RWPE1 (cell line): ENCODE data around the gene USP35.

ENCODE experiments used
- CTCF ChIA-PET: fragments of 350-600 bp; sonication (Branson Sonifier 250); formaldehyde crosslinking; extraction: SDS; loops from one replicate; lab custom pipeline; 2021; lab: Yijun Ruan, JAX
- POLR2A ChIA-PET: fragments of 400-600 bp; formaldehyde crosslinking; extraction: SDS; loops from one replicate; lab custom pipeline; 2020; ENCODE audit warnings: antibody characterized with exemption; ENCODE audit not compliant: low non-redundant PET; lab: Yijun Ruan, JAX
- DNase-seq: peaks from one replicate; pipeline ENCODE4 v3.0.0; 2012; ENCODE audit warnings: low spot score
- H3K27ac ChIP-seq: fragments of 450-650 bp; 2 replicates; pipeline ENCODE4 v1.5.1; 2017
- TF ChIP-seq, protein P1 (sequence below): fragments of 450-650 bp; conservative IDR thresholded peaks from 2 replicates; pipeline ENCODE4 v1.5.1; 2017; ENCODE audit warnings: low read depth, mild to moderate bottlenecking

USP35 gene, protein sequence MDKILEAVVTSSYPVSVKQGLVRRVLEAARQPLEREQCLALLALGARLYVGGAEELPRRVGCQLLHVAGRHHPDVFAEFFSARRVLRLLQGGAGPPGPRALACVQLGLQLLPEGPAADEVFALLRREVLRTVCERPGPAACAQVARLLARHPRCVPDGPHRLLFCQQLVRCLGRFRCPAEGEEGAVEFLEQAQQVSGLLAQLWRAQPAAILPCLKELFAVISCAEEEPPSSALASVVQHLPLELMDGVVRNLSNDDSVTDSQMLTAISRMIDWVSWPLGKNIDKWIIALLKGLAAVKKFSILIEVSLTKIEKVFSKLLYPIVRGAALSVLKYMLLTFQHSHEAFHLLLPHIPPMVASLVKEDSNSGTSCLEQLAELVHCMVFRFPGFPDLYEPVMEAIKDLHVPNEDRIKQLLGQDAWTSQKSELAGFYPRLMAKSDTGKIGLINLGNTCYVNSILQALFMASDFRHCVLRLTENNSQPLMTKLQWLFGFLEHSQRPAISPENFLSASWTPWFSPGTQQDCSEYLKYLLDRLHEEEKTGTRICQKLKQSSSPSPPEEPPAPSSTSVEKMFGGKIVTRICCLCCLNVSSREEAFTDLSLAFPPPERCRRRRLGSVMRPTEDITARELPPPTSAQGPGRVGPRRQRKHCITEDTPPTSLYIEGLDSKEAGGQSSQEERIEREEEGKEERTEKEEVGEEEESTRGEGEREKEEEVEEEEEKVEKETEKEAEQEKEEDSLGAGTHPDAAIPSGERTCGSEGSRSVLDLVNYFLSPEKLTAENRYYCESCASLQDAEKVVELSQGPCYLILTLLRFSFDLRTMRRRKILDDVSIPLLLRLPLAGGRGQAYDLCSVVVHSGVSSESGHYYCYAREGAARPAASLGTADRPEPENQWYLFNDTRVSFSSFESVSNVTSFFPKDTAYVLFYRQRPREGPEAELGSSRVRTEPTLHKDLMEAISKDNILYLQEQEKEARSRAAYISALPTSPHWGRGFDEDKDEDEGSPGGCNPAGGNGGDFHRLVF

DNA sequence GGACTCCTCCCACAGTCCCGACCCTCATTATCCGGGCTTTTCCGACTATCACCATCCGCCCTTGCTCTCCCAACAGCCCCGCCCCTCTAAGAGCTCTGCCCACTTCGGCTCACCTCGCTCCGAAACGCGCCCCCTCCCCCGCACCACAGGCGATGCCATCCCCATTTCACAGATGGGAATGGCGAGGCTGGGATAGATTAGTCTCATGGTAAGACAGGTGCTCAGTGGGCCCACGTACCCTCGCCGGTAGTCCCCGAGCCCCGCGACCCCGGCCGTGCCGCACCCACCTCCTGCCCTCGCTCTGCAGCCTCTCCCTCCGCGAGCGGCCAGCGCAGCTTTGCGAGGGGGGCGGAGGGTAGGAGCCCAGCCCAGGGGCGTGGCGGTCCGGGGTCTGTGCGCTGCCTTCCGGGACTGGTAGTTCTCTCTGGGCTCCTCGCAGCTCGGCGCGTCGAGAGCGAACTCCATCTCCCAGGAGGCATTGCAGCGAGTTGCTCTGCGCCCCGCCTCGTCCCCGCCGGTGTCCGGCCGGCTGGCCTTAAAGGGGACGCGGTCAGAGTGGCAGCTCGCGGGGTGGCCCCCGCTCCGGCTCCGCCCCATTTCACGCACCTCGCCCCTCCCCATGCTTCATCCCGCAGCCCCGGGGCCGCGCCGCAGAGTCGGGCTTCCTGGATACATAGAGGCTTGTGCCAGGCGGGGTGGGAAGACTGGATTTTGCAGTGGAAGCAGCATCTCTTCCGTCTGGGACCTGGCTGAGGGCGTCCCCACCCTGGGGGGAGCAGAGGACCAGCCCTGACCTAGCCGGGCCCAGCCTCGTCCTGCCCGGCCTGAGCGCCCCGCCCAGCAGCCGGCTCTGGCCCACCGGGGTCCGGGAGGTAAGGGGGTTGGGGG is at the start of gene USP35, which contains the start of gene KCTD21:
Gene USP35, plus strand, starts transcription at position 634 of the 888 bp plus-strand sequence. CDS start 7,327 bp downstream, outside the sequence.
Gene KCTD21, minus strand, starts transcription at position 341 of the 888 bp plus-strand sequence. CDS start 14,072 bp downstream, outside the sequence.
- ChIA-PET POLR2A (interaction anchor here (0.6 kb wide), 1 partner anchor 230 kb away, joined by 3 read pairs; no protein-coding TSS in a partner anchor), CTCF (interaction anchor here (0.5 to 0.7 kb wide), 3 partner anchors 31 to 178 kb away, joined by 3 to 4 read pairs (median 3); no protein-coding TSS in a partner anchor)
- H3K27ac ChIP-seq = peak within 1 kb of the TSS; percentile 72
- TF ChIP-seq, protein P1, sequence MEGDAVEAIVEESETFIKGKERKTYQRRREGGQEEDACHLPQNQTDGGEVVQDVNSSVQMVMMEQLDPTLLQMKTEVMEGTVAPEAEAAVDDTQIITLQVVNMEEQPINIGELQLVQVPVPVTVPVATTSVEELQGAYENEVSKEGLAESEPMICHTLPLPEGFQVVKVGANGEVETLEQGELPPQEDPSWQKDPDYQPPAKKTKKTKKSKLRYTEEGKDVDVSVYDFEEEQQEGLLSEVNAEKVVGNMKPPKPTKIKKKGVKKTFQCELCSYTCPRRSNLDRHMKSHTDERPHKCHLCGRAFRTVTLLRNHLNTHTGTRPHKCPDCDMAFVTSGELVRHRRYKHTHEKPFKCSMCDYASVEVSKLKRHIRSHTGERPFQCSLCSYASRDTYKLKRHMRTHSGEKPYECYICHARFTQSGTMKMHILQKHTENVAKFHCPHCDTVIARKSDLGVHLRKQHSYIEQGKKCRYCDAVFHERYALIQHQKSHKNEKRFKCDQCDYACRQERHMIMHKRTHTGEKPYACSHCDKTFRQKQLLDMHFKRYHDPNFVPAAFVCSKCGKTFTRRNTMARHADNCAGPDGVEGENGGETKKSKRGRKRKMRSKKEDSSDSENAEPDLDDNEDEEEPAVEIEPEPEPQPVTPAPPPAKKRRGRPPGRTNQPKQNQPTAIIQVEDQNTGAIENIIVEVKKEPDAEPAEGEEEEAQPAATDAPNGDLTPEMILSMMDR = no peak
- DNase-seq = peak; percentile 97

DNA sequence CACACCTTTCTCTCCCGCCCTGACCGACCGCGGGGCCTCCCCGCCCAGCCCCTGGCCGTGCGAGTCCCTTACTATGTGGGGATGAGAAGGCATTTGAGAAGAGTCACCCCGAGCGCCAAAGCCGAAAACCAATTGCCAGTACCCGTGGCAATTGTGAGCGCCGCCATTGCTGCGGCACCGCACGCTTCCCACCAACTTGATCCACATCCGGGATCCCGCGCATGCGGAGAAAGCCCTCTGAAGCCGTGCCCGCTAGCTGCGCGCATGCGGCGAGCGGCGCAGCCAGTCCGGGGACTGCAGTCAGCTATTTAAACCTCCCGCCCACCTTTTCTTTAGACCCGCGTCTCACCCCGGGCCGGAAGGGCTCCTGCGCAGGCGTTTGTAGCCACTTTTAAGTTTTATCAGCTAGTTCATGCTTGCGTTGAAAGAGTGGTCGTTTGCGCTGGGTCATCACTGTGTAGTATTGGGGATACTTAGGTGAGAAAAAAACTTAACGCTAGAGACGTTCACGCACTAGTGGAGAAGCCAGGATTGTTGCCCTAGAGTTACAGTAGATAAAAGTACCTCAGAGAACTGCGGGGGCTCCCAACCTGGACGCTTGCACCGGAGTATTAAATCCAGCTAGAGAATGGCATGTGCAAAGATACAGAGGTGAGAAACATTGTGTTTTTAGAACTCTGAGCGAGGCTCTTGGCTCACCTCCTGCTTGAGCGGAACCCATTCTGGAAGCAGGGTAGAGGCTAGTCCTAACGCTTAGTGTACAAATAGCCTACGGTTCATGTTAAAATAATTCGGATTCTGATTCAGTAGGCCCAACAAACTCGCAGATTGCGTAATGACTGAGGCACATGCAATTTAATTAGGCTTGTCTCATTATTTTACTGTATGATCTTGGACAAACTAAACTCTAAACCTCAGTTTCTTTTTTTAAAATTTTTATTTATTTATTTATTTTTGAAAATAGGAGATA is 49.0 kb upstream of the USP35 start, which contains the start of gene ALG8:
Gene ALG8, minus strand, starts transcription at position 205 of the 970 bp plus-strand sequence. Its CDS starts 38 bp downstream, at position 167.
- ChIA-PET POLR2A (no interaction called here), CTCF (interaction anchor here (0.6 to 0.9 kb wide), 2 partner anchors 424 to 496 kb away, joined by 3 read pairs; no protein-coding TSS in a partner anchor)
- DNase-seq = peak; percentile 98
- TF ChIP-seq, protein P1 = no peak
- H3K27ac ChIP-seq = peak within 1 kb of the TSS; percentile 69

DNA sequence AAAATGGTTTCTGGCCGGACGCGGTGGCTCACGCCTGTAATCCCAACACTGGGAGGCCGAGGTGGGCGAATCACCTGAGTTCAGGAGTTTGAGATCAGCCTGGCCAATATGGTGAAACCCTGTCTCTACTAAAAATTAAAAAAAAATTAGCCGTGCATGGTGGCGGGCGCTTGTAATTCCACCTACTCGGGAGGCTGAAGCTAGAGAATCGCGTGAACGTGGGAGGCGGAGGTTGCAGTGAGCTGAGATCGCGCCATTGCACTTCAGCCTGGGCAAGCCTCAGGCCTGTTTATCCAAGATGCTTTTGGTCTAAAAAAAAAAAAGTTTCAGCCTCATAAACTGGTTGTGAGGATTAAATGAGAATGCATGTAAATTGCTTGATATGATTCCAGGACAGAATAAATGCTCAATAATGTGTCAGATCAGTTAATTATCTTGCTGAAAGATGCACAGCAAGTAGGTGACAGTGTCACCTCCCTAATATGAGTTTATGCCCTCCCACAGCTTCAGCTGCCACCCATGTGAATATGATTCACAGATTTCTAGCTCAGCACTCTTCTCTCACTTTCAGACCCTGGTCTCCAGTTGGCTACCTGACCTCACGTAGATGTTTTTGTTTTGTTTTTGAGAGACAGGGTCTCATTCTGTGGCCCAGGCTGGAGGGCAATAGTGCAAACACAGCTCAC is 48.2 kb upstream of the USP35 start:
- peak overlapping the region; percentile 19; the same call in 1 of the 2 replicates for H3K27ac ChIP-seq
- no peak for DNase-seq
- TF ChIP-seq, protein P1 = no peak
- CTCF ChIA-PET = interaction anchor here (0.7 kb wide), 1 partner anchor 27 kb away, joined by 3 read pairs; no protein-coding TSS in a partner anchor
- POLR2A ChIA-PET = no interaction called here

DNA sequence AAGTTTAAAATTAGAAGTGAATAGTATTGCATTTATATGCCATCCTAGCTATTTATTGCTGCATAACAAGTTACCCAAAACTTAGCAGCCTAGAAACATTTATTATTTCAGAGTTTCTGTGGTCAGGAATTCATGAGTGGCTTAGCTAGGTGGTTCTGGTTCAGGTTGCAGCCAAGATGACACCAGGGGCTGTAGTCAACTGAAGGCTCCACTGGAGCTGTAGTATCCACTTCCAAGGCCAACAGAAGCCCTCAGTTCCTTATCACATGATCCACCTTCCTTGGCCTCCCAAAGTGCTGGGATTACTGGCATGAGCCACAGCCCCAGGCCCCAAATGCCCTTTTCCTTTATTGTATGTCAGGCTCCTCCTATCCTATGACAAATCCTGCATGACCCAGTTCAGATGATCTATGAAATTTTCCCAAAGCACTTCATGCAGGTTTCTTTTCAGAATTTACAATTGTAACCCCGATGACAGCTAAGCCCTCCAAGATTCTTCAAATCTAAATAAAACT is 43.2 kb upstream of the USP35 start:
- CTCF ChIA-PET = no interaction called here
- TF ChIP-seq, protein P1 = no peak
- POLR2A ChIA-PET = no interaction called here
- no peak overlapping the region for H3K27ac ChIP-seq
- no peak for DNase-seq
